SK-N-SH (cell line): ENCODE results near the gene SMYD3. TPM values are rescaled to one million over a fixed set of nuclear protein-coding genes. Genes with fewer than 3 reads are reported as not detected.

Experiments used
- CTCF ChIA-PET: fragments of 300-600, 350-600 bp; formaldehyde crosslinking; extraction: SDS; loops from one replicate; lab custom pipeline; 2021; lab: Yijun Ruan, JAX
- POLR2A ChIA-PET: fragments of 350-600 bp; sonication (Branson Sonifier 250); formaldehyde crosslinking; extraction: SDS; loops from one replicate; lab custom pipeline; 2020; ENCODE audit warnings: antibody characterized with exemption, inconsistent platforms; lab: Yijun Ruan, JAX
- DNase-seq: peaks from one replicate; pipeline ENCODE4 v3.0.0; 2012
- H2AFZ ChIP-seq: fragments of 200-600 bp; sonication (generic); 2 replicates; pipeline ENCODE4 v1.8.1; 2016; ENCODE audit warnings: antibody characterized with exemption, mild to moderate bottlenecking, low read depth
- H3F3A ChIP-seq: fragments of 200-600 bp; sonication (generic); replicated peaks from 2 replicates; pipeline ENCODE3; 2016; ENCODE audit warnings: antibody characterized with exemption, mild to moderate bottlenecking; ENCODE audit not compliant: insufficient read depth
- H3K27ac ChIP-seq, 2 experiments: fragments of 200-500 bp in 1 of 2; fragments of 200-600 bp in 1 of 2; sonication (Bioruptor generic) in 1 of 2; sonication (generic), shearing (Covaris generic) in 1 of 2; 2 replicates each; pipeline versions ENCODE4 v1.5.1 to v1.6.1; 2014 to 2016; ENCODE audit warnings: low read depth in 2 of 2, inconsistent platforms in 1 of 2, low read length in 1 of 2, mild to moderate bottlenecking in 1 of 2, mixed read lengths in 1 of 2
- H3K27me3 ChIP-seq: fragments of 200-600 bp; sonication (generic), shearing (Covaris generic); 2 replicates; pipeline ENCODE4 v1.6.1; 2016; ENCODE audit warnings: mixed run types; ENCODE audit not compliant: insufficient read depth
- H3K36me3 ChIP-seq, 2 experiments: fragments of 200-500 bp in 1 of 2; fragments of 200-600 bp in 1 of 2; sonication (Bioruptor generic) in 1 of 2; sonication (generic) in 1 of 2; replicated peaks in 1 of 2; 2 replicates each; pipeline versions ENCODE3 to v1.5.1; 2014 to 2016; ENCODE audit warnings: low read length in 1 of 2, mild to moderate bottlenecking in 1 of 2; ENCODE audit not compliant: insufficient read depth in 2 of 2, control insufficient read depth in 1 of 2
- H3K4me1 ChIP-seq, 2 experiments: fragments of 200-500 bp in 1 of 2; fragments of 200-600 bp in 1 of 2; sonication (Bioruptor generic) in 1 of 2; sonication (generic), shearing (Covaris generic) in 1 of 2; 2 replicates each; pipeline versions ENCODE4 v1.5.1 to v1.6.1; 2014 to 2016; ENCODE audit warnings: low read depth in 1 of 2, low read length in 1 of 2, mixed run types in 1 of 2; ENCODE audit not compliant: insufficient read depth in 2 of 2, control insufficient read depth in 1 of 2
- H3K4me2 ChIP-seq: fragments of 200-600 bp; sonication (generic), shearing (Covaris generic); 2 replicates; pipeline ENCODE4 v1.6.1; 2017; ENCODE audit warnings: mixed run types
- H3K4me3 ChIP-seq, 2 experiments: fragments of 200-500 bp in 1 of 2; fragments of 200-600 bp in 1 of 2; sonication (Bioruptor generic) in 1 of 2; sonication (generic), shearing (Covaris generic) in 1 of 2; 2 replicates each; pipeline versions ENCODE4 v1.5.1 to v1.8.1; 2014 to 2016; ENCODE audit warnings: low read depth in 2 of 2, inconsistent platforms in 1 of 2, low read length in 1 of 2, mild to moderate bottlenecking in 1 of 2, mixed read lengths in 1 of 2, moderate library complexity in 1 of 2
- H3K79me2 ChIP-seq: fragments of 200-600 bp; sonication (generic); 2 replicates; pipeline ENCODE4 v1.8.1; 2017; ENCODE audit warnings: mild to moderate bottlenecking; ENCODE audit not compliant: insufficient read depth
- H3K9ac ChIP-seq: fragments of 200-600 bp; sonication (generic); 2 replicates; pipeline ENCODE4 v1.6.1; 2017; ENCODE audit warnings: mixed run types
- H3K9me2 ChIP-seq: fragments of 200-600 bp; sonication (generic); 2 replicates; pipeline ENCODE4 v1.6.1; 2017; ENCODE audit warnings: mixed run types
- H3K9me3 ChIP-seq: fragments of 200-600 bp; sonication (generic); 2 replicates; pipeline ENCODE4 v1.6.1; 2017; ENCODE audit warnings: mixed run types, mild to moderate bottlenecking, moderate library complexity
- H4K20me1 ChIP-seq: fragments of 200-600 bp; sonication (generic); 2 replicates; pipeline ENCODE4 v1.6.1; 2017; ENCODE audit warnings: mild to moderate bottlenecking, mixed run types; ENCODE audit not compliant: insufficient read depth
- CHD2 ChIP-seq: fragments of 150-350 bp; IDR thresholded peaks from 2 replicates; pipeline ENCODE4 v1.6.1; 2018; ENCODE audit warnings: low read length; ENCODE audit not compliant: partially characterized antibody
- EP300 ChIP-seq, 2 experiments: IDR thresholded peaks; 2 replicates each; pipeline versions ENCODE4 v1.4.0 to v1.6.1; 2012; ENCODE audit warnings: borderline replicate concordance in 1 of 2, low read depth in 1 of 2, low read length in 1 of 2
- EZH2phosphoT487 ChIP-seq: fragments of 200-600 bp; sonication (generic); IDR thresholded peaks from 2 replicates; pipeline ENCODE4 v1.6.1; 2017; ENCODE audit warnings: low read depth, mixed run types, mild to moderate bottlenecking, antibody characterized with exemption, moderate library complexity, borderline replicate concordance
- FOSL2 ChIP-seq: IDR thresholded peaks from 2 replicates; pipeline ENCODE4 v1.4.0; 2012; ENCODE audit warnings: low read depth, mild to moderate bottlenecking, moderate library complexity, borderline replicate concordance
- FOXM1 ChIP-seq: IDR thresholded peaks from 2 replicates; pipeline ENCODE4 v1.4.0; 2012; ENCODE audit warnings: low read depth, mild to moderate bottlenecking
- GABPA ChIP-seq: IDR thresholded peaks from 2 replicates; pipeline ENCODE4 v1.4.0; 2012; ENCODE audit warnings: low read depth, mild to moderate bottlenecking
- JUND ChIP-seq: IDR thresholded peaks from 2 replicates; pipeline ENCODE4 v1.4.0; 2012
- MXI1 ChIP-seq: IDR thresholded peaks from 2 replicates; pipeline ENCODE4 v1.6.1; 2012; ENCODE audit warnings: mild to moderate bottlenecking, low read depth, low read length, improper control_type of control experiment
- NFIC ChIP-seq: IDR thresholded peaks from 2 replicates; pipeline ENCODE4 v1.4.0; 2012; ENCODE audit warnings: borderline replicate concordance
- RCOR1 ChIP-seq: fragments of 150-350 bp; IDR thresholded peaks from 2 replicates; pipeline ENCODE4 v1.6.1; 2017; ENCODE audit warnings: antibody characterized with exemption, low read length
- RFX5 ChIP-seq: IDR thresholded peaks from 2 replicates; pipeline ENCODE4 v1.6.1; 2012; ENCODE audit warnings: mild to moderate bottlenecking, improper control_type of control experiment, low read length
- RXRA ChIP-seq: IDR thresholded peaks from 2 replicates; pipeline ENCODE4 v1.4.0; 2012; ENCODE audit warnings: low read depth, mild to moderate bottlenecking, borderline replicate concordance
- SMC3 ChIP-seq: IDR thresholded peaks from 2 replicates; pipeline ENCODE4 v1.6.1; 2012; ENCODE audit warnings: low read depth, low read length, improper control_type of control experiment
- TAF1 ChIP-seq: IDR thresholded peaks from 2 replicates; pipeline ENCODE4 v1.6.1; 2012; ENCODE audit warnings: low read depth, mild to moderate bottlenecking, low read length, moderate library complexity, borderline replicate concordance
- TCF12 ChIP-seq: IDR thresholded peaks from 2 replicates; pipeline ENCODE4 v1.4.0; 2012
- TEAD4 ChIP-seq: IDR thresholded peaks from 2 replicates; pipeline ENCODE4 v1.4.0; 2012; ENCODE audit warnings: mild to moderate bottlenecking, borderline replicate concordance; ENCODE audit not compliant: insufficient read depth
- YY1 ChIP-seq: IDR thresholded peaks from 2 replicates; pipeline ENCODE4 v1.4.0; 2012; ENCODE audit warnings: low read depth, mild to moderate bottlenecking
- WGBS: methylation state at CpG from one replicate; pipeline ENCODE4 v1.1.6; 2017; ENCODE audit warnings: low lambda C conversion rate; 5-methylcytosine and 5-hydroxymethylcytosine counted together
- polyA plus RNA-seq, 3 experiments: library from polyadenylated mRNA; depleted of rRNA; stranded (reverse); fragments of >200 nt; gene quantifications; 2 replicates each; pipeline ENCODE4 v1.2.3, GENCODE V29; 2012
- TF ChIP-seq, protein P1 (sequence below): fragments of 150-350 bp; IDR thresholded peaks from 2 replicates; pipeline ENCODE4 v1.6.1; 2017; ENCODE audit warnings: antibody characterized with exemption, low read length, low read depth, borderline replicate concordance
- TF ChIP-seq, protein P2 (sequence below): fragments of 150-350 bp; IDR thresholded peaks from 2 replicates; pipeline ENCODE4 v1.6.1; 2016; ENCODE audit warnings: mild to moderate bottlenecking, low read depth, low read length
- TF ChIP-seq, protein P3 (sequence below): fragments of 200-600 bp; sonication (generic); IDR thresholded peaks from 2 replicates; pipeline ENCODE4 v1.6.1; 2017; ENCODE audit warnings: antibody characterized with exemption, mild to moderate bottlenecking, moderate library complexity
- TF ChIP-seq, protein P4 (sequence below): IDR thresholded peaks from 2 replicates; pipeline ENCODE4; 2012

The SMYD3 gene
- polyA plus RNA-seq, 1 of the 3 experiments (the other 2 are of a cell fraction), result 31.4 TPM

DNA sequence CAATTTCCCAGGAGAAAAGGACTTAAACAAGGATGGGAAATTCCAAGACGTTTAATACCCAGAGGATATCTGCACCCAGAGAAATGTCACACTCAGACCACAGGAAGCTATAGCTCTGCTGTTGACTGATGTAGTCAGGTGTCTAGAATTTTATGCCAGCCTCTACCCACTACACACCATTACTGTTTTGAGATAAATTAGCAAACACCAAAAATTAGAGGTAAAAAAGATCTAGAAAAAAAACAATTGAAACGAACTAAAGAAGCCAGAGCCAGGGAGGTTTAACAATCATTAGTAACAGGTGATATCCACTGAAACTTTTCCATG is 519.9 kb downstream of the SMYD3 start:
- 28% methylated on average over 2 of the region's 2 CpGs for WGBS
- ChIA-PET POLR2A (no interaction called here), CTCF (interaction anchor here (1.1 to 1.4 kb wide), 2 partner anchors 14 to 16 kb away, joined by 3 read pairs; no protein-coding TSS in a partner anchor)
- no peaks in the 10 kb centered on the region for H3K36me3 ChIP-seq
- no peak overlapping the region for H2AFZ ChIP-seq
- H4K20me1 ChIP-seq, result no peaks in the 10 kb centered on the region
- TF ChIP-seq MXI1 (no peak), TEAD4 (no peak; the same call in 1 of the 2 replicates), FOXM1 (no peak), NFIC (0 out of 2 replicates have a peak, but pooled peaks have one; percentile 1), TCF12 (peak; percentile 3; the same call in 1 of the 2 replicates), JUND (no peak)
- H3K79me2 ChIP-seq, result no peaks in the 10 kb centered on the region
- H3K27me3 ChIP-seq, result no peaks in the 10 kb centered on the region
- H3K9ac ChIP-seq, result peak overlapping the region; percentile 0; the same call in 1 of the 2 replicates
- H3K4me3 ChIP-seq, result no peak overlapping the region
- no peaks in the 10 kb centered on the region for H3K9me3 ChIP-seq
- H3K4me2 ChIP-seq, result peak overlapping the region; percentile 79
- peaks cover 19% of the 10 kb centered on the region for H3F3A ChIP-seq
- no peaks in the 10 kb centered on the region for H3K9me2 ChIP-seq
- peaks cover 21 to 35% of the 10 kb centered on the region in 2 experiments; a peak in 3 of 4 replicates for H3K4me1 ChIP-seq
- DNase-seq, result no peak
- peak overlapping the region; percentile 96 to 98 for H3K27ac ChIP-seq

DNA sequence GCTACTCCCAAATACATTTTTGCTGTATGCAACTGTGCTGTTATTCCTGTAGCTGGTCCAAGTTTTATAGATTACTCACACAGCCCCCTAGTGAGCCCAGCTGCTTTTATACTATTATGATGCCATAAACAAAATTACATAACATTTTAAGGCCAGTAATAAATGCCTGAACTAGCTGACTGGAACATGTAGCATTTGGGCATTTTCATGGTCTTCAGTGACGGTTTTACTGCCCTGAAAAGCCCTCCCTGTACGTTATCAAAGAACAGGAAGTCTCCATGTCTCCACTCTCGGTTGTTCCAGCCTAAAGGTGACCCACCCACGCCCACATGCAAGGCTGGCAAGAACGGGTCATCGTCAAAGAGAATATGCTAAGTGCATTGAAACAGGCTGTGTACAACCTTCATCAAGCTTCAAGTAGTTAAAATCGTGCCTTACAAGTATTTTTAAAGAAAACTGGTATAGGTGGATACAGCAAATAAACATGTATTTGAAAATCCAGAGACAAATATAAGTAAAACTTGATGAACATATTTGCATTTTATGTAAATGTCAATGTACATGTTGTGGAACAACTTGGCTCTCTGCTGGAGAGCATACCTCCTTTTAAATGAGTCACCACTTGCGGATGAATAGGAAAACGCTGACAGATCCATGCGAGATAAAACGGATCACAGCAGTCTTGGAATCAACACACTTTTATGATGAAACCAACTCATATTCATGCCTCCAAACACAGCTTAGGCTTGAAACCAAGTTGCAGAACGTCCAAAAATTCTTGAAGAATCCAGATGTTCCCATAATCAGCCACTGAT is 520.5 kb downstream of the SMYD3 start:
- peak overlapping the region; percentile 61 for H3K9ac ChIP-seq
- no peak for DNase-seq
- TF ChIP-seq, protein P1, sequence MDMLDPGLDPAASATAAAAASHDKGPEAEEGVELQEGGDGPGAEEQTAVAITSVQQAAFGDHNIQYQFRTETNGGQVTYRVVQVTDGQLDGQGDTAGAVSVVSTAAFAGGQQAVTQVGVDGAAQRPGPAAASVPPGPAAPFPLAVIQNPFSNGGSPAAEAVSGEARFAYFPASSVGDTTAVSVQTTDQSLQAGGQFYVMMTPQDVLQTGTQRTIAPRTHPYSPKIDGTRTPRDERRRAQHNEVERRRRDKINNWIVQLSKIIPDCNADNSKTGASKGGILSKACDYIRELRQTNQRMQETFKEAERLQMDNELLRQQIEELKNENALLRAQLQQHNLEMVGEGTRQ, result no peak
- TF ChIP-seq SMC3 (no peak), EZH2phosphoT487 (no peak), RXRA (peak; percentile 64; the same call in 1 of the 2 replicates), TAF1 (0 out of 2 replicates have a peak, but pooled peaks have one; percentile 21), GABPA (no peak), TCF12 (peak; percentile 94), EP300 (IDR thresholded peaks at IDR 0.05; ENCODE audit: borderline replicate concordance in 1 of 2, low read depth in 1 of 2, low read length in 1 of 2) (peak; percentile 38 to 97), YY1 (peak; percentile 14; the same call in 1 of the 2 replicates), TEAD4 (peak; percentile 83), JUND (peak; percentile 97), MXI1 (no peak), FOSL2 (peak; percentile 94), FOXM1 (peak; percentile 87), RCOR1 (no peak), RFX5 (no peak), CHD2 (no peak)
- TF ChIP-seq, protein P2, sequence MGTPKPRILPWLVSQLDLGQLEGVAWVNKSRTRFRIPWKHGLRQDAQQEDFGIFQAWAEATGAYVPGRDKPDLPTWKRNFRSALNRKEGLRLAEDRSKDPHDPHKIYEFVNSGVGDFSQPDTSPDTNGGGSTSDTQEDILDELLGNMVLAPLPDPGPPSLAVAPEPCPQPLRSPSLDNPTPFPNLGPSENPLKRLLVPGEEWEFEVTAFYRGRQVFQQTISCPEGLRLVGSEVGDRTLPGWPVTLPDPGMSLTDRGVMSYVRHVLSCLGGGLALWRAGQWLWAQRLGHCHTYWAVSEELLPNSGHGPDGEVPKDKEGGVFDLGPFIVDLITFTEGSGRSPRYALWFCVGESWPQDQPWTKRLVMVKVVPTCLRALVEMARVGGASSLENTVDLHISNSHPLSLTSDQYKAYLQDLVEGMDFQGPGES, result no peak
- TF ChIP-seq, protein P3, sequence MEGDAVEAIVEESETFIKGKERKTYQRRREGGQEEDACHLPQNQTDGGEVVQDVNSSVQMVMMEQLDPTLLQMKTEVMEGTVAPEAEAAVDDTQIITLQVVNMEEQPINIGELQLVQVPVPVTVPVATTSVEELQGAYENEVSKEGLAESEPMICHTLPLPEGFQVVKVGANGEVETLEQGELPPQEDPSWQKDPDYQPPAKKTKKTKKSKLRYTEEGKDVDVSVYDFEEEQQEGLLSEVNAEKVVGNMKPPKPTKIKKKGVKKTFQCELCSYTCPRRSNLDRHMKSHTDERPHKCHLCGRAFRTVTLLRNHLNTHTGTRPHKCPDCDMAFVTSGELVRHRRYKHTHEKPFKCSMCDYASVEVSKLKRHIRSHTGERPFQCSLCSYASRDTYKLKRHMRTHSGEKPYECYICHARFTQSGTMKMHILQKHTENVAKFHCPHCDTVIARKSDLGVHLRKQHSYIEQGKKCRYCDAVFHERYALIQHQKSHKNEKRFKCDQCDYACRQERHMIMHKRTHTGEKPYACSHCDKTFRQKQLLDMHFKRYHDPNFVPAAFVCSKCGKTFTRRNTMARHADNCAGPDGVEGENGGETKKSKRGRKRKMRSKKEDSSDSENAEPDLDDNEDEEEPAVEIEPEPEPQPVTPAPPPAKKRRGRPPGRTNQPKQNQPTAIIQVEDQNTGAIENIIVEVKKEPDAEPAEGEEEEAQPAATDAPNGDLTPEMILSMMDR, result peak; percentile 26
- TF ChIP-seq, protein P4, sequence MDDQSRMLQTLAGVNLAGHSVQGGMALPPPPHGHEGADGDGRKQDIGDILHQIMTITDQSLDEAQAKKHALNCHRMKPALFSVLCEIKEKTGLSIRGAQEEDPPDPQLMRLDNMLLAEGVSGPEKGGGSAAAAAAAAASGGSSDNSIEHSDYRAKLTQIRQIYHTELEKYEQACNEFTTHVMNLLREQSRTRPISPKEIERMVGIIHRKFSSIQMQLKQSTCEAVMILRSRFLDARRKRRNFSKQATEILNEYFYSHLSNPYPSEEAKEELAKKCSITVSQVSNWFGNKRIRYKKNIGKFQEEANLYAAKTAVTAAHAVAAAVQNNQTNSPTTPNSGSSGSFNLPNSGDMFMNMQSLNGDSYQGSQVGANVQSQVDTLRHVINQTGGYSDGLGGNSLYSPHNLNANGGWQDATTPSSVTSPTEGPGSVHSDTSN, result peak; percentile 96

More for the DNA sequence above, 520.5 kb downstream of the SMYD3 start:
- H3K27ac ChIP-seq, result peak overlapping the region; percentile 96 to 98
- CTCF ChIA-PET, result interaction anchor here (1.0 to 1.4 kb wide), 3 partner anchors 13 to 17 kb away, joined by 3 read pairs; no protein-coding TSS in a partner anchor
- H2AFZ ChIP-seq, result no peak overlapping the region
- WGBS, result 12% methylated on average over 12 of the region's 12 CpGs
- H3K4me1 ChIP-seq, result peaks cover 21 to 35% of the 10 kb centered on the region in 2 experiments; a peak in 3 of 4 replicates
- H3K9me3 ChIP-seq, result no peaks in the 10 kb centered on the region
- H3K9me2 ChIP-seq, result no peaks in the 10 kb centered on the region
- no peaks in the 10 kb centered on the region for H3K27me3 ChIP-seq
- POLR2A ChIA-PET, result no interaction called here
- H3K36me3 ChIP-seq, result no peaks in the 10 kb centered on the region
- H3K4me3 ChIP-seq, result peak overlapping the region; percentile 21 to 47; a peak in 3 of 4 replicates
- H4K20me1 ChIP-seq, result no peaks in the 10 kb centered on the region
- peaks cover 19% of the 10 kb centered on the region for H3F3A ChIP-seq
- peak overlapping the region; percentile 79 for H3K4me2 ChIP-seq
- no peaks in the 10 kb centered on the region for H3K79me2 ChIP-seq
